K562 (cell line): ENCODE results near the gene DDX5. TPM values are rescaled to one million over a fixed set of nuclear protein-coding genes. Genes with fewer than 3 reads are reported as not detected.

ENCODE experiments used
- ATAC-seq: fragments of 200-7000 bp; cut with Tn5 transposase; 3 replicates; pipeline ENCODE4 v1.9.1; 2020; ENCODE audit warnings: moderate library complexity
- BruUV-seq: library from RNA; stranded (reverse); fragments of 400-500 nt; replicated peaks from 2 replicates; lab custom pipeline; 2021; lab: Mats Ljungman, UMichigan
- CTCF ChIA-PET: fragments of 300-600 bp; formaldehyde crosslinking; extraction: SDS; loops from one replicate; lab custom pipeline; 2021; ENCODE audit warnings: low intra/inter-chr PET ratio; lab: Yijun Ruan, JAX
- POLR2A ChIA-PET: fragments of 300-600, 350-650 bp; sonication (Branson Sonifier 250); formaldehyde crosslinking; extraction: SDS; loops from one replicate; lab custom pipeline; 2021; ENCODE audit warnings: antibody characterized with exemption, inconsistent platforms; lab: Yijun Ruan, JAX
- DNase-seq, 4 experiments: peaks; one replicate each; pipeline versions ENCODE4 v3.0.0 to v3.0.0-alpha.2; 2011 to 2018; ENCODE audit warnings: low spot score in 3 of 4, mixed read lengths in 3 of 4; ENCODE audit errors: extremely low read depth in 1 of 4
- FAIRE-seq: peaks from 2 replicates; lab custom pipeline; 2011; peaks lifted over from hg19 to GRCh38; lab: Jason Lieb, UNC
- H2AFZ ChIP-seq: 2 replicates; pipeline ENCODE4 v1.6.0; 2011; ENCODE audit warnings: low read depth, low read length, control low read depth, inconsistent platforms
- H3K27ac ChIP-seq: fragments of 200-600 bp; 3 replicates; pipeline ENCODE4 v1.8.0; 2011; ENCODE audit warnings: low read depth, mild to moderate bottlenecking, control low read depth, inconsistent platforms, low read length, moderate library complexity, mixed read lengths; ENCODE audit errors: extremely low read depth
- H3K27me3 ChIP-seq, 2 experiments: fragments of 300-600 bp in 1 of 2; 2 replicates in 1 of 2; 3 replicates in 1 of 2; pipeline versions ENCODE4 v1.6.0 to v1.8.0; 2011; ENCODE audit warnings: inconsistent platforms in 2 of 2, low read length in 2 of 2, mild to moderate bottlenecking in 1 of 2, mixed read lengths in 1 of 2, moderate library complexity in 1 of 2; ENCODE audit not compliant: control insufficient read depth in 2 of 2, insufficient read depth in 2 of 2
- H3K36me3 ChIP-seq: fragments of 300-600 bp; 3 replicates; pipeline ENCODE4 v1.8.0; 2011; ENCODE audit warnings: mild to moderate bottlenecking, low read length, inconsistent platforms; ENCODE audit not compliant: control insufficient read depth, insufficient read depth
- H3K4me1 ChIP-seq, 2 experiments: fragments of 200-600 bp in 1 of 2; replicated peaks in 1 of 2; 2 replicates in 1 of 2; 3 replicates in 1 of 2; pipeline versions ENCODE4 v1.5.1 to v1.8.0; 2011; ENCODE audit warnings: inconsistent platforms in 2 of 2, low read length in 2 of 2, mild to moderate bottlenecking in 1 of 2, mixed read lengths in 1 of 2, moderate library complexity in 1 of 2; ENCODE audit not compliant: control insufficient read depth in 2 of 2, insufficient read depth in 2 of 2
- H3K4me2 ChIP-seq: 2 replicates; pipeline ENCODE4 v1.6.1; 2011; ENCODE audit warnings: low read length, control low read depth, inconsistent platforms, mixed read lengths; ENCODE audit not compliant: insufficient read depth
- H3K4me3 ChIP-seq: fragments of 200-600 bp; sonication (generic), shearing (Covaris generic); 2 replicates; pipeline ENCODE4 v1.5.1; 2016; ENCODE audit warnings: control low read depth, inconsistent platforms
- H3K79me2 ChIP-seq: fragments of 200-600 bp; 3 replicates; pipeline ENCODE4 v1.8.0; 2011; ENCODE audit warnings: low read length, inconsistent platforms; ENCODE audit not compliant: control insufficient read depth, insufficient read depth
- H3K9ac ChIP-seq, 2 experiments: 2 replicates each; pipeline versions ENCODE4 v1.6.0 to v1.6.1; 2011; ENCODE audit warnings: low read depth in 2 of 2, low read length in 2 of 2, control low read depth in 1 of 2, inconsistent platforms in 1 of 2, mild to moderate bottlenecking in 1 of 2, mixed read lengths in 1 of 2; ENCODE audit not compliant: insufficient read depth in 1 of 2
- H3K9me1 ChIP-seq: one replicate; pipeline ENCODE4 v1.6.0; 2011; ENCODE audit warnings: inconsistent platforms, mild to moderate bottlenecking, low read length, moderate library complexity; ENCODE audit not compliant: control insufficient read depth, insufficient read depth
- H3K9me3 ChIP-seq: replicated peaks from 2 replicates; pipeline ENCODE4 v1.5.1; 2011; ENCODE audit warnings: low read depth, low read length, inconsistent platforms; ENCODE audit not compliant: control insufficient read depth, insufficient read depth
- H4K20me1 ChIP-seq: replicated peaks from 2 replicates; pipeline ENCODE4 v1.6.1; 2011; ENCODE audit warnings: low read length, inconsistent platforms, mixed read lengths; ENCODE audit not compliant: control insufficient read depth, insufficient read depth
- AFF4 ChIP-seq: sonication (generic); formaldehyde crosslinking; IDR thresholded peaks from 2 replicates; pipeline ENCODE4 v1.8.0; 2023; ENCODE audit warnings: mild to moderate bottlenecking, missing genetic modification reagents
- CSDE1 ChIP-seq, 2 experiments: fragments of 450-650 bp; IDR thresholded peaks; 2 replicates each; pipeline ENCODE4 v1.6.1; 2016; ENCODE audit warnings: mild to moderate bottlenecking in 1 of 2
- E2F1 ChIP-seq: sonication (generic); formaldehyde crosslinking; IDR thresholded peaks from 2 replicates; pipeline ENCODE4 v1.8.1; 2023; ENCODE audit warnings: mild to moderate bottlenecking, missing genetic modification reagents, moderate library complexity
- ETV1 ChIP-seq: fragments of 450-650 bp; conservative IDR thresholded peaks from 2 replicates; pipeline ENCODE4 v1.6.1; 2016; ENCODE audit warnings: missing genetic modification characterization, control low read depth, low read depth, missing compliant biosample characterization
- FOSL1 ChIP-seq: fragments of 200-800 bp; sonication (Bioruptor generic); conservative IDR thresholded peaks from 2 replicates; pipeline ENCODE4 v1.6.1; 2016; ENCODE audit warnings: missing genetic modification characterization, missing compliant biosample characterization
- FOXK1 ChIP-seq: sonication (generic); formaldehyde crosslinking; IDR thresholded peaks from 2 replicates; pipeline ENCODE4 v1.8.0; 2022; ENCODE audit warnings: missing genetic modification reagents, mild to moderate bottlenecking, borderline replicate concordance
- GABPB1 ChIP-seq: sonication (generic); formaldehyde crosslinking; IDR thresholded peaks from 2 replicates; pipeline ENCODE4 v1.8.0; 2022; ENCODE audit warnings: mild to moderate bottlenecking, missing genetic modification reagents
- KAT7 ChIP-seq: sonication (generic); formaldehyde crosslinking; IDR thresholded peaks from 2 replicates; pipeline ENCODE4 v1.8.0; 2022; ENCODE audit warnings: missing genetic modification reagents, mild to moderate bottlenecking, borderline replicate concordance
- MYC ChIP-seq, 2 experiments: fragments of 250-450 bp in 1 of 2; sonication (Bioruptor Pico) in 1 of 2; IDR thresholded peaks; 2 replicates each; pipeline versions ENCODE4 v1.5.1 to v1.6.1; 2012 to 2021; ENCODE audit warnings: low read depth in 2 of 2, borderline replicate concordance in 1 of 2, improper control_type of control experiment in 1 of 2, low read length in 1 of 2, mild to moderate bottlenecking in 1 of 2, moderate library complexity in 1 of 2
- NFXL1 ChIP-seq: fragments of 450-650 bp; formaldehyde crosslinking; IDR thresholded peaks from 2 replicates; pipeline ENCODE4 v1.4.0; 2021; ENCODE audit warnings: mild to moderate bottlenecking
- POLR2A ChIP-seq: fragments of 450-650 bp; conservative IDR thresholded peaks from 2 replicates; pipeline ENCODE4 v1.6.1; 2016
- RBFOX2 ChIP-seq: fragments of 200-400 bp; formaldehyde crosslinking; IDR thresholded peaks from 2 replicates; pipeline ENCODE4 v1.6.1; 2017; ENCODE audit warnings: low read depth, mild to moderate bottlenecking, low read length, moderate library complexity
- TAF1 ChIP-seq: IDR thresholded peaks from 2 replicates; pipeline ENCODE4 v1.6.1; 2011; ENCODE audit warnings: mild to moderate bottlenecking, low read length, moderate library complexity; ENCODE audit not compliant: insufficient read depth, control insufficient read depth, severe bottlenecking; ENCODE audit errors: extremely low read depth
- ZKSCAN1 ChIP-seq: fragments of 150-350 bp; IDR thresholded peaks from 2 replicates; pipeline ENCODE4 v1.6.1; 2016; ENCODE audit warnings: low read depth, low read length
- ZNF282 ChIP-seq: sonication (generic); formaldehyde crosslinking; IDR thresholded peaks from 2 replicates; pipeline ENCODE4 v1.8.1; 2023; ENCODE audit warnings: missing genetic modification reagents
- ZNF668 ChIP-seq: fragments of 250-450 bp; sonication (Bioruptor Pico); IDR thresholded peaks from 2 replicates; pipeline ENCODE4 v1.8.0; 2022; ENCODE audit warnings: mild to moderate bottlenecking, inconsistent platforms
- WGBS: fragments of 100-300 bp; shearing (Covaris generic); methylation state at CpG from one replicate; pipeline ENCODE4 v1.1.6; 2016; ENCODE audit warnings: low coverage, mixed read lengths; ENCODE audit not compliant: insufficient coverage; ENCODE audit errors: missing lambda C conversion rate; 5-methylcytosine and 5-hydroxymethylcytosine counted together
- in situ Hi-C: fragments of 300-500 bp; cut with MboI; formaldehyde crosslinking; loops from 4 replicates; pipeline ENCODE4 v1.15.0; 2018; ENCODE audit warnings: inconsistent platforms, mixed read lengths
- intact Hi-C: fragments of 100-400 bp; cut with micrococcal nuclease; formaldehyde crosslinking; loops from 2 replicates; pipeline ENCODE4 v1.14.2; 2022
- polyA plus RNA-seq, 8 experiments: library from polyadenylated mRNA; depleted of rRNA in 4 of 8; stranded (reverse) in 5 of 8; unstranded in 3 of 8; fragments of >200 nt; fragmentation: Nextera tagmentation in 2 of 8; fragmentation: Illumina TruSeq in 1 of 8; extraction: Ambion mirVana in 2 of 8; extraction: Trizol in 1 of 8; gene quantifications; 2 replicates each; pipeline versions ENCODE4 v1.2.1 to v1.2.3, GENCODE V29; 2011 to 2014; ENCODE audit warnings: inconsistent platforms in 1 of 8, missing spikeins in 1 of 8
- total RNA-seq, 7 experiments: library from RNA; depleted of rRNA in 6 of 7; stranded (reverse); fragments of >200 nt in 6 of 7; fragmentation: Illumina TruSeq in 2 of 7; extraction: Trizol in 2 of 7; gene quantifications; 2 replicates each; pipeline versions ENCODE4 v1.2.1 to v1.2.3, GENCODE V29; 2011 to 2021; ENCODE audit warnings: low replicate concordance in 1 of 7

The DDX5 gene
- total and polyA plus RNA-seq, 9 of the 15 experiments (the other 6 are each of a cell fraction or from before 2014, with no cell fraction given): 306 to 1,639 (median 604) TPM

- no peak for DNase-seq
- H3K79me2 ChIP-seq: peaks cover 70% of the 10 kb centered on the region
- TF ChIP-seq MYC (IDR thresholded peaks at IDR 0.05; ENCODE audit: low read depth, low read length) (no peak), MYC (CRISPR knock-in tag; IDR thresholded peaks at IDR 0.05; ENCODE audit: borderline replicate concordance, low read depth) (no peak), KAT7 (CRISPR knock-in tag) (peak; percentile 65; the same call in 1 of the 2 replicates), ETV1 (no peak), RBFOX2 (peak; percentile 45), CSDE1 (IDR thresholded peaks at IDR 0.05) (no peak), GABPB1 (CRISPR knock-in tag) (peak; percentile 48; the same call in 1 of the 2 replicates), ZNF282 (CRISPR knock-in tag) (0 out of 2 replicates have a peak, but pooled peaks have one; percentile 18), NFXL1 (CRISPR knock-in tag) (0 out of 2 replicates have a peak, but pooled peaks have one; percentile 30), FOSL1 (tag) (no peak), E2F1 (0 out of 2 replicates have a peak, but pooled peaks have one; percentile 21), POLR2A (peak; percentile 43; the same call in 1 of the 2 replicates), ZNF668 (CRISPR knock-in tag) (no peak), AFF4 (CRISPR knock-in tag) (peak; percentile 71; the same call in 1 of the 2 replicates), TAF1 (no peak), ZKSCAN1 (peak; percentile 86), FOXK1 (0 out of 2 replicates have a peak, but pooled peaks have one; percentile 67)
Measured at GRCh38 chr17:64500862-64501765, 5.0 kb downstream of the DDX5 start.

More at GRCh38 chr17:64500862-64501765, 5.0 kb downstream of the DDX5 start:
- ATAC-seq: no peak
- no peak for FAIRE-seq
- Histone ChIP-seq H3K9me1 (no peaks in the 10 kb centered on the region), H3K9me3 (no peaks in the 10 kb centered on the region), H3K27me3 (no peaks in the 10 kb centered on the region), H3K4me2 (no peak overlapping the region), H4K20me1 (peaks cover 17% of the 10 kb centered on the region), H3K36me3 (peaks cover 82% of the 10 kb centered on the region), H3K4me1 (peaks cover 9 to 12% of the 10 kb centered on the region in 2 experiments; a peak in 3 of 5 replicates), H3K4me3 (no peak overlapping the region), H3K27ac (no peak overlapping the region), H2AFZ (no peak overlapping the region), H3K9ac (no peak overlapping the region)
- intact Hi-C loops: loop anchor here (10.0 kb wide), 1 partner anchor 234 kb away; no protein-coding TSS in a partner anchor
- in situ Hi-C loops: no loop called here
- 94% methylated on average over 11 of the region's 11 CpGs for WGBS
- no TSS peak for BruUV-seq
- CTCF ChIA-PET: no interaction called here
- POLR2A ChIA-PET: interaction anchor here (0.6 to 6.8 kb wide), 9 partner anchors 11 to 642 kb away, joined by 3 to 59 read pairs (median 3); no protein-coding TSS in a partner anchor
